ENCODE measurements around the gene PNP. TPM values are rescaled to one million over a fixed set of nuclear protein-coding genes. Genes with fewer than 3 reads are reported as not detected.

PNP gene
- total and polyA plus RNA-seq, 2 donors (not counting 1 experiment from before 2014, with no cell fraction given) = 6.9 to 25.7 TPM

DNA sequence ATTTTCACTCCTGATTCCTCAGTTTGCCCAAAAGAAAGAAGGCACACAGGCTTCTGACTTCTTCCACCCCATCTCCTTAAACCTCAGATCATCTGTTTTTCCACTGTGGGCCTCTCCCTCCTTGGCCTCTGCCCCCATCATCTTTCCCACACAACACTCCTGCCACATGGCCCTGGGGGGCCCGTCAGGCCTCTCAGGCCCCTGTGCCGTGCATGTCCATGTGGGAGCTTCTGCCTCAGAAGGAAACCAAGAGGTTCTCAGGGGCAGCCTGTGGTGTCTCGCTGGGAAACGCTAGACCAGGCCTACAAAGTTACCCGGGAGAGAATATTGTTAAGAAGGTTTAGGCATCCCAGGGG lies 41.2 kb upstream of the PNP start:
- Histone ChIP-seq H2AFZ (ENCODE audit: low read length) (no peak overlapping the region), H4K20me1 (ENCODE audit: control insufficient read depth, extremely low read depth, insufficient read depth, low read length) (no peaks in the 10 kb centered on the region)

GRCh38 chr14:20428802-20429201 lies 40.4 kb upstream of the PNP start:
- H3K27ac ChIP-seq (ENCODE audit: insufficient read depth, low read length) = no peak overlapping the region
- no peaks in the 10 kb centered on the region for H4K20me1 ChIP-seq (ENCODE audit: control insufficient read depth, extremely low read depth, insufficient read depth, low read length)
- H3K4me1 ChIP-seq (ENCODE audit: control insufficient read depth, extremely low read depth, insufficient read depth, low read length) = no peaks in the 10 kb centered on the region
- H3K9ac ChIP-seq (ENCODE audit: insufficient read depth, low read length) = no peak overlapping the region
- H3K36me3 ChIP-seq (ENCODE audit: control insufficient read depth, insufficient read depth, low read length) = no peaks in the 10 kb centered on the region
- TF ChIP-seq EZH2 (IDR thresholded peaks at IDR 0.05; ENCODE audit: low read length, missing control alignments) (no peak), CTCF (conservative IDR thresholded peaks at IDR 0.05 in 1 of 2, IDR thresholded peaks at IDR 0.05 in 1 of 2; ENCODE audit: low read depth in 1 of 2, low read length in 2 of 2) (no peak)
- DNase-seq (ENCODE audit: low read depth in 2 of 2) = no peak
- no peaks in the 10 kb centered on the region for H3K27me3 ChIP-seq (ENCODE audit: control insufficient read depth, insufficient read depth, low read length)
- H3K4me2 ChIP-seq (ENCODE audit: extremely low read depth, insufficient read depth, low read length) = no peak overlapping the region
- no peaks in the 10 kb centered on the region for H3K79me2 ChIP-seq (ENCODE audit: control insufficient read depth, insufficient read depth, low read length)
- no peaks in the 10 kb centered on the region for H3K9me3 ChIP-seq (ENCODE audit: control insufficient read depth, insufficient read depth, low read depth, low read length)
- no peak overlapping the region for H3K4me3 ChIP-seq (replicated peaks in 1 of 4; ENCODE audit: control extremely low read depth in 1 of 4, insufficient read depth in 1 of 4, low read depth in 3 of 4, low read length in 4 of 4)
- H2AFZ ChIP-seq (ENCODE audit: low read length) = no peak overlapping the region

More for the DNA sequence above, 41.2 kb upstream of the PNP start:
- no peaks in the 10 kb centered on the region for H3K4me1 ChIP-seq (ENCODE audit: control insufficient read depth, extremely low read depth, insufficient read depth, low read length)
- H3K9me3 ChIP-seq (ENCODE audit: control insufficient read depth, insufficient read depth, low read depth, low read length) = no peaks in the 10 kb centered on the region
- H3K4me2 ChIP-seq (ENCODE audit: extremely low read depth, insufficient read depth, low read length) = no peak overlapping the region
- H3K4me3 ChIP-seq (replicated peaks in 1 of 4; ENCODE audit: control extremely low read depth in 1 of 4, insufficient read depth in 1 of 4, low read depth in 3 of 4, low read length in 4 of 4) = no peak overlapping the region
- H3K9ac ChIP-seq (ENCODE audit: insufficient read depth, low read length) = no peak overlapping the region
- no peak overlapping the region for H3K27ac ChIP-seq (ENCODE audit: insufficient read depth, low read length)
- TF ChIP-seq CTCF (conservative IDR thresholded peaks at IDR 0.05 in 1 of 2, IDR thresholded peaks at IDR 0.05 in 1 of 2; ENCODE audit: low read depth in 1 of 2, low read length in 2 of 2) = no peak
- DNase-seq (ENCODE audit: low read depth in 2 of 2) = no peak
- no peaks in the 10 kb centered on the region for H3K79me2 ChIP-seq (ENCODE audit: control insufficient read depth, insufficient read depth, low read length)
- H3K36me3 ChIP-seq (ENCODE audit: control insufficient read depth, insufficient read depth, low read length) = no peaks in the 10 kb centered on the region
- no peaks in the 10 kb centered on the region for H3K27me3 ChIP-seq (ENCODE audit: control insufficient read depth, insufficient read depth, low read length)

DNA sequence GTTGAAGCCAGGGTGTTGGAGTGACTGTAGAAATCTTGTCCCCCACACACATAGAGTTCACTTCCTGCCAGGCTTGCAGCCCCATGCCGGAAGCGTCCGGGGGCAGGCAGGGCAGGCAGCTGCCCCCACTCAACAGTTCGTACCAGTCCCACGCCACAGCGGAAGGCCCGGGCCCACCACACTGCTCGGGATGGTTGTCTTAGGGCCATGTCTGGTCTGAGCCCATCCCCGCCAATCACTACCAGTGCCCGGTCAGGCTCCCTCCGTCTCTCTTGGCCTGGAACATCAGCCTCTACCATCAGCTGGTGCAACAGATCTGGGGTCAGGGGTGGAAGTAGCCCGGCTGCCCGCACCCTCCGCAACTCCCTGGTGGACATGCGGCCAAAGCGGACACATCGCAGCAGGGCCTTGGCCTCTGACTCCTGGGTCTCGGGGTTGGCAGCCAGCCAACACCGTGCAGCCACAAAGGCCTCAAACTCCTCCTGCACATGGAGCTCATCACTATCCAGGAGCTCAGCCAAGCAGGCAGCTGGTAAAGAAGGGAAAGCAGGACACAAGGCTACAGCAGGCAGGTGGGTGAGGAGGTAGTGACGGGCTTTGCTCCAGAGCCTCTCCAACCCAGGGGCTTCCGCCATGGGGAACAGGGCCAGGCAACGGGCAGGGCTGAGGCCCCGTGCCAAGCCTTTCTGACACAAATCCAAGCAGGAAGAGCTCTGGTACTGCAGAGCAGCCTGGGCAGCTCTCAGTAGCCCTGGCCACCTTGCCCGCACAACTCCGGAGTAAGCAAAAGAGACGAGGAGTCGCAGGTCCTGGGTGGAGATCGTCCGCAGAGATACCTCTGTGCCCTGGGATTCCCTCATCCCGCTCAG lies 39.2 kb upstream of the PNP start:
- no peak overlapping the region for H3K9ac ChIP-seq (ENCODE audit: insufficient read depth, low read length)
- no peak for DNase-seq (ENCODE audit: low read depth in 2 of 2)
- no peaks in the 10 kb centered on the region for H3K79me2 ChIP-seq (ENCODE audit: control insufficient read depth, insufficient read depth, low read length)
- no peak overlapping the region for H3K27ac ChIP-seq (ENCODE audit: insufficient read depth, low read length)
- H2AFZ ChIP-seq (ENCODE audit: low read length) = no peak overlapping the region
- no peaks in the 10 kb centered on the region for H3K9me3 ChIP-seq (ENCODE audit: control insufficient read depth, insufficient read depth, low read depth, low read length)
- TF ChIP-seq EZH2 (IDR thresholded peaks at IDR 0.05; ENCODE audit: low read length, missing control alignments) = no peak
- no peak for TF ChIP-seq CTCF (conservative IDR thresholded peaks at IDR 0.05 in 1 of 2, IDR thresholded peaks at IDR 0.05 in 1 of 2; ENCODE audit: low read depth in 1 of 2, low read length in 2 of 2)
- no peak overlapping the region for H3K4me3 ChIP-seq (replicated peaks in 1 of 4; ENCODE audit: control extremely low read depth in 1 of 4, insufficient read depth in 1 of 4, low read depth in 3 of 4, low read length in 4 of 4)
- H3K4me1 ChIP-seq (ENCODE audit: control insufficient read depth, extremely low read depth, insufficient read depth, low read length) = peaks cover 3% of the 10 kb centered on the region
- no peaks in the 10 kb centered on the region for H3K27me3 ChIP-seq (ENCODE audit: control insufficient read depth, insufficient read depth, low read length)
- H3K4me2 ChIP-seq (ENCODE audit: extremely low read depth, insufficient read depth, low read length) = no peak overlapping the region
- no peaks in the 10 kb centered on the region for H4K20me1 ChIP-seq (ENCODE audit: control insufficient read depth, extremely low read depth, insufficient read depth, low read length)
- H3K36me3 ChIP-seq (ENCODE audit: control insufficient read depth, insufficient read depth, low read length) = no peaks in the 10 kb centered on the region

All from fibroblast of lung (primary cell).